Measurements from ENCODE around the gene ABO.
"Not testable (repeated sequence)": the region's sequence is repeated elsewhere in the genome, so short reads cannot be mapped to it uniquely, and the experiment has no call there.

- TF ChIP-seq CTCF (IDR thresholded peaks at IDR 0.05; ENCODE audit: low read depth, low read length, missing input control); ZBTB33 (IDR thresholded peaks at IDR 0.05); TAF1 (conservative IDR thresholded peaks at IDR 0.05); RXRA (IDR thresholded peaks at IDR 0.05); MAX (IDR thresholded peaks at IDR 0.05); EGR1 (IDR thresholded peaks at IDR 0.05; ENCODE audit: low read depth in 2 of 2); RAD21 (IDR thresholded peaks at IDR 0.05); GABPA (IDR thresholded peaks at IDR 0.05 in 1 of 2, conservative IDR thresholded peaks at IDR 0.05 in 1 of 2); JUND (IDR thresholded peaks at IDR 0.05); REST (IDR thresholded peaks at IDR 0.05); YY1 (IDR thresholded peaks at IDR 0.05); SP1 (IDR thresholded peaks at IDR 0.05); ATF3 (IDR thresholded peaks at IDR 0.05): not testable (repeated sequence)
These were observed 44.5 kb downstream of the ABO start for GRCh38 chr9:133230514-133230913.
